ENCODE data around the gene DLL1.

DLL1 gene

DNA sequence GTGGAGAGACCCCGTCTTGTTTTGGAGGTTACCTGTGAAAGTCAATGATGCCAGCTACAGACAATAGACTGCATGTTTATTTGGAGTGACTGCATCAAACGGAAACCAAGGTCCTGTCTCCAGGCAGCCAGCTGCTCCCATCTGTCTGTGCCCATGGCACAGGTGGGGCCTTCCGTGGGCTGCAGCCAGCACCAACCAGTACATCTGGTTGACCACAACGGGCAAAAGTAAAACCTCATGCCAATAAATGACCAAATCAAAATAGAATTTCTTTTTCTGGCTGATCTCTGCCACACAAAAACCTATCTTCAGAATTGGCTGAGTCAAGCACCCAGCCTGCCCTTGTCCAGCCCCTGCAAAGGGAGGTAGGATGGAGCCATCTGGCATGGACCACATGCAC, 33.5 kb downstream of the DLL1 start:
- no peaks in the 10 kb centered on the region for H4K20me1 ChIP-seq (ENCODE audit: insufficient read depth, low read length)
- H3K79me2 ChIP-seq (ENCODE audit: low read length), result no peaks in the 10 kb centered on the region
- H3K36me3 ChIP-seq (replicated peaks; ENCODE audit: insufficient read depth, low read length), result no peaks in the 10 kb centered on the region
- H3K9ac ChIP-seq (ENCODE audit: low read length), result no peak overlapping the region
- H3K4me2 ChIP-seq (ENCODE audit: low read depth, low read length), result no peak overlapping the region
- no peaks in the 10 kb centered on the region for H3K4me1 ChIP-seq (ENCODE audit: low read length)
- TF ChIP-seq, protein P1, sequence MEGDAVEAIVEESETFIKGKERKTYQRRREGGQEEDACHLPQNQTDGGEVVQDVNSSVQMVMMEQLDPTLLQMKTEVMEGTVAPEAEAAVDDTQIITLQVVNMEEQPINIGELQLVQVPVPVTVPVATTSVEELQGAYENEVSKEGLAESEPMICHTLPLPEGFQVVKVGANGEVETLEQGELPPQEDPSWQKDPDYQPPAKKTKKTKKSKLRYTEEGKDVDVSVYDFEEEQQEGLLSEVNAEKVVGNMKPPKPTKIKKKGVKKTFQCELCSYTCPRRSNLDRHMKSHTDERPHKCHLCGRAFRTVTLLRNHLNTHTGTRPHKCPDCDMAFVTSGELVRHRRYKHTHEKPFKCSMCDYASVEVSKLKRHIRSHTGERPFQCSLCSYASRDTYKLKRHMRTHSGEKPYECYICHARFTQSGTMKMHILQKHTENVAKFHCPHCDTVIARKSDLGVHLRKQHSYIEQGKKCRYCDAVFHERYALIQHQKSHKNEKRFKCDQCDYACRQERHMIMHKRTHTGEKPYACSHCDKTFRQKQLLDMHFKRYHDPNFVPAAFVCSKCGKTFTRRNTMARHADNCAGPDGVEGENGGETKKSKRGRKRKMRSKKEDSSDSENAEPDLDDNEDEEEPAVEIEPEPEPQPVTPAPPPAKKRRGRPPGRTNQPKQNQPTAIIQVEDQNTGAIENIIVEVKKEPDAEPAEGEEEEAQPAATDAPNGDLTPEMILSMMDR (IDR thresholded peaks at IDR 0.05; ENCODE audit: low read length), result no peak
- TF ChIP-seq EZH2phosphoT487 (IDR thresholded peaks at IDR 0.05; ENCODE audit: low read length) (no peak), EZH2 (optimal IDR thresholded peaks at IDR 0.05; ENCODE audit: low read depth, low read length) (no peak)
- peaks cover 22% of the 10 kb centered on the region for H3K27me3 ChIP-seq (replicated peaks; ENCODE audit: insufficient read depth, low read length)
- H3K27ac ChIP-seq (ENCODE audit: low read length), result no peak overlapping the region
- H3K9me3 ChIP-seq (replicated peaks; ENCODE audit: insufficient read depth, low read length), result no peaks in the 10 kb centered on the region
- DNase-seq, result no peak
- no peaks in the 10 kb centered on the region for H3F3A ChIP-seq (ENCODE audit: insufficient read depth, low read length)
- H3K4me3 ChIP-seq (ENCODE audit: low read length), result no peak overlapping the region
- no peak overlapping the region for H2AFZ ChIP-seq (ENCODE audit: low read length)
- H3K9me2 ChIP-seq (replicated peaks; ENCODE audit: insufficient read depth, low read length), result no peaks in the 10 kb centered on the region

DNA sequence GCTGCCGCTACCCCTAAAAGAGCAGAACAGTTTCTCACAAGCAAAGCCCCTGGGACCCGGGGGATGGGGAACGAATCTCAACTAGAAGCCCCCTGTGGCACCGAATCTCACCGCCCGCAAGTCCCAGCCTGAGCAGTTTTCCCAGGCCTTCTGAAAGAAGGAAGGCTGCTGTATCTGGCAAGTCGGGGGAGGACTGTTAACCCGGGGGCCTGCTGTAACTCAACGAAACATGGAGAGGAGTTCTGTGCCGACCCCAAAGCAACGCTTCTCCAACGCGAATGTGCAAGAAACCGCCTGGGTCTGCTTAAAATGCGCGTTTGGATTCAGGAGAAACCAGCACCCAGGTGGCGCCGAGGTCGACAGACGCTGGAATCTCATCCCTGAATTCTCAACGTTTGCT, 34.2 kb downstream of the DLL1 start:
- DNase-seq, result no peak
- Histone ChIP-seq H3K4me2 (ENCODE audit: low read depth, low read length) (no peak overlapping the region), H3K27ac (ENCODE audit: low read length) (no peak overlapping the region), H3K4me3 (ENCODE audit: low read length) (no peak overlapping the region), H3K9me2 (replicated peaks; ENCODE audit: insufficient read depth, low read length) (no peaks in the 10 kb centered on the region), H3K9ac (ENCODE audit: low read length) (no peak overlapping the region), H2AFZ (ENCODE audit: low read length) (no peak overlapping the region), H3K9me3 (replicated peaks; ENCODE audit: insufficient read depth, low read length) (no peaks in the 10 kb centered on the region), H3K4me1 (ENCODE audit: low read length) (no peaks in the 10 kb centered on the region), H3F3A (ENCODE audit: insufficient read depth, low read length) (no peaks in the 10 kb centered on the region), H4K20me1 (ENCODE audit: insufficient read depth, low read length) (no peaks in the 10 kb centered on the region), H3K79me2 (ENCODE audit: low read length) (no peaks in the 10 kb centered on the region), H3K27me3 (replicated peaks; ENCODE audit: insufficient read depth, low read length) (peaks cover 18% of the 10 kb centered on the region), H3K36me3 (replicated peaks; ENCODE audit: insufficient read depth, low read length) (no peaks in the 10 kb centered on the region)
- TF ChIP-seq, protein P1 (IDR thresholded peaks at IDR 0.05; ENCODE audit: low read length), result no peak
- TF ChIP-seq EZH2phosphoT487 (IDR thresholded peaks at IDR 0.05; ENCODE audit: low read length) (no peak), EZH2 (optimal IDR thresholded peaks at IDR 0.05; ENCODE audit: low read depth, low read length) (no peak)

DNA sequence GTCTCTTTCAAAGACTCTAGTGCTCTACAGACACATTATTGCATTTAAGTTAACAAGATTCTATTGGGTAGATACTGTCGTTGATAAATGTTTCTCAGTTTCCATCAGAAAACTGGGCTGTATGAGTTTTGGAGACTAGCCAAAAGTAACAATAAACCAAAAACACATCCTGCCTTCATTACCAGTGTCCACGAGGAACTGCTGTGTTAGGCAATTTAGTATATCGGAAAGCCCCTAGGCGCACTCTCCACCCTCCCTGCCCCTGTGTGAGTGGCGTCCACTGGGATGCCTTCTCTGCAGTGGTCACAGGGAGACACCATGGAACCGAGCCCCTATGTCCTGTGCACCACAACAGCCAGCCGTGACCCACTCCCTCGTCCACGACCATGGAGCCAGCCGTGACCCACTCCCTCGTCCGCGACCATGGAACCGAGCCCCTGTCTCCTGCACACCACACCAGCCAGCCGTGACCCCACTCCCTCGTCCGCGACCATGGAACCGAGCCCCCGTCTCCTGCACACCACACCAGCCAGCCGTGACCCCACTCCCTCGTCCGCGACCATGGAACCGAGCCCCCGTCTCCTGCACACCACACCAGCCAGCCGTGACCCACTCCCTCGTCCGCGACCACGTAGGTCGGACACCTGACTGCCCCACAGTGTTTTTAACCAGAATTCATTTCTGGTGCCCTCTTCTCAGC, 35.3 kb downstream of the DLL1 start:
- Histone ChIP-seq H4K20me1 (ENCODE audit: insufficient read depth, low read length) (no peaks in the 10 kb centered on the region), H3K27me3 (replicated peaks; ENCODE audit: insufficient read depth, low read length) (peaks cover 17% of the 10 kb centered on the region), H3K79me2 (ENCODE audit: low read length) (no peaks in the 10 kb centered on the region), H2AFZ (ENCODE audit: low read length) (no peak overlapping the region), H3K36me3 (replicated peaks; ENCODE audit: insufficient read depth, low read length) (no peaks in the 10 kb centered on the region), H3K4me2 (ENCODE audit: low read depth, low read length) (no peak overlapping the region), H3K9me2 (replicated peaks; ENCODE audit: insufficient read depth, low read length) (no peaks in the 10 kb centered on the region), H3K4me3 (ENCODE audit: low read length) (no peak overlapping the region), H3K4me1 (ENCODE audit: low read length) (no peaks in the 10 kb centered on the region), H3F3A (ENCODE audit: insufficient read depth, low read length) (no peaks in the 10 kb centered on the region), H3K9me3 (replicated peaks; ENCODE audit: insufficient read depth, low read length) (no peaks in the 10 kb centered on the region), H3K9ac (ENCODE audit: low read length) (no peak overlapping the region), H3K27ac (ENCODE audit: low read length) (no peak overlapping the region)
- TF ChIP-seq EZH2phosphoT487 (IDR thresholded peaks at IDR 0.05; ENCODE audit: low read length) (no peak), EZH2 (optimal IDR thresholded peaks at IDR 0.05; ENCODE audit: low read depth, low read length) (no peak)
- TF ChIP-seq, protein P1 (IDR thresholded peaks at IDR 0.05; ENCODE audit: low read length), result no peak
- no peak for DNase-seq

All from MM.1S (cell line).